Activated naive CD8-positive, alpha-beta T cell (primary cell): ENCODE results near the gene METAP1.
"Not testable (repeated sequence)": the region's sequence is repeated elsewhere in the genome, so short reads cannot be mapped to it uniquely, and the experiment has no call there.

Experiments
- H3K27ac Mint-ChIP-seq: one replicate; pipeline ENCODE4 v1.8.0; 2021; ENCODE audit warnings: mixed read lengths
- H3K27me3 Mint-ChIP-seq: one replicate; pipeline ENCODE4 v1.8.0; 2021; ENCODE audit warnings: mixed read lengths
- H3K36me3 Mint-ChIP-seq: one replicate; pipeline ENCODE4 v1.8.0; 2021; ENCODE audit warnings: mixed read lengths
- H3K4me1 Mint-ChIP-seq: one replicate; pipeline ENCODE4 v1.8.0; 2021; ENCODE audit warnings: low read depth, mixed read lengths
- H3K4me3 Mint-ChIP-seq: one replicate; pipeline ENCODE4 v1.8.0; 2021; ENCODE audit warnings: mild to moderate bottlenecking, mixed read lengths
- H3K9me3 Mint-ChIP-seq: one replicate; pipeline ENCODE4 v1.8.0; 2021; ENCODE audit warnings: low read depth, mixed read lengths

Gene METAP1

DNA sequence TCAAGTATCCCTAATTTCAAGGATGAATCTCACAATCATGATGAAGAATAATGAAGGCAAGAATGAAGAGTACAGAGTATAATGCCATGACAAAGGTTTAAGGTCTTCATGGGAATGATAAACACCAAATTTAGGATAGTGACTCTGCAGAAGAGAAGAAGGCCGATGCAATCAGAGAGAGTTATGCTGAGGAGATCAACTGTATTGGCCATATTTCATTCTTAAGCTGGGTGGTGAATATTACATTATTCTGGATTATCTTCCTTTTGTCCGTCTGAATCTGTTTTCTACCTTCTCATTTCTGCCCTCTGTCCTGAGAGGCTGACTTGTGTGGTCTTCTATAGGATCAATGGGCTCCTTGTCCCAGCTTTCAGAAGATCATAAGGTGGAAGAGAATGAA, 7.8 kb upstream of the METAP1 start:
- H3K36me3 Mint-ChIP-seq, result no peaks in the 10 kb centered on the region

DNA sequence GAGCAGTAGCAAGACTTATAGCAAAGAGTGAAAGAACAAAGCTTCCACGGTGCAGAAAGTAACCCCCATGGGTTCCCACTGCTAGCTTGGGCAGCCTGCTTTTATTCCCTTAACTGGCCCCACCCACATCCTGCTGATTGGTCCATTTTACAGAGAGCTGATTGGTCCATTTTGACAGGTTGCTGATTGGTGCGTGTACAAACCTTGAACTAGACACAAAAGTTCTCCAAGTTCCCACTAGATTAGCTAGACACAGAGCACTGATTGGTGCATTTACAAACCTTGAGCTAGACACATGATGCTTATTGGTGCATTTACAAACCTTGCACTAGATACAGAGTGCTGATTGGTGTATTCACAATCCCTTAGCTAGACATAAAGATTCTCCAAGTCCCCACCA, 2.7 kb upstream of the METAP1 start:
- H3K9me3 Mint-ChIP-seq, H3K27ac Mint-ChIP-seq, H3K36me3 Mint-ChIP-seq, H3K4me3 Mint-ChIP-seq, H3K27me3 Mint-ChIP-seq: not testable (repeated sequence)
- H3K4me1 Mint-ChIP-seq, result peaks cover 21% of the 10 kb centered on the region

More for the DNA sequence above, 7.8 kb upstream of the METAP1 start:
- no peaks in the 10 kb centered on the region for H3K27me3 Mint-ChIP-seq
- no peaks in the 10 kb centered on the region for H3K4me1 Mint-ChIP-seq
- H3K4me3 Mint-ChIP-seq, result no peak overlapping the region
- no peaks in the 10 kb centered on the region for H3K9me3 Mint-ChIP-seq
- no peak overlapping the region for H3K27ac Mint-ChIP-seq

DNA sequence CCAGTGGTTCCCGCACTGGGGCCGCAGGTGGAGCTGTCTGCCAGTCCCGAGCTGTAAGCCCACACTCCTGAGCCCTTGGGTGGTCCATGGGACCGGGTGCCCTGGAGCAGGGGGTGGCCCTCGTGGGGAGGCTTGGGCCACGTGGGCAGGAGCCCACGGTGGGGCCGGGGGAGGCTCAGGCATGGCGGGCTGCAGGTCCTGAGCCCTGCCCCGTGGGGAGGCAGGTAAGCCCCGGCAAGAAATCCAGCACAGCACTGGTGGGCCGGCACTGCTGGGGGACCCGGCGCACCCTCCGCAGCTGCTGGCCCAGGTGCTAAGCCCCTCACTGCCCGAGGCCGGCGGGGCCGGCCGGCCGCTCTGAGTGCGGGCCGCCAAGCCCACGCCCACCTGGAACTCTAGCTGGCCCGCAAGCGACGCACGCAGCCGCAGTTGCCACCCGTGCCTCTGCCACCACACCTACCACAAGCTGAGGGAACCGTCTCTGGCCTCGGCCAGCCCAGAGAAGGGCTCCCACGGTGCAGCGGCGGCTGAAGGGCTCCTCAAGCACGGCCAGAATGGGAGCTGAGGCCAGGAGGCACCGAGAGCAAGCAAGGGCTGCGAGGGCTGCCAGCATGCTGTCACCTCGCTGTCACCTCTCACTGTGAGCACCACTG, 2.0 kb upstream of the METAP1 start:
- H3K4me3 Mint-ChIP-seq, result no peak overlapping the region
- peaks cover 28% of the 10 kb centered on the region for H3K4me1 Mint-ChIP-seq
- no peaks in the 10 kb centered on the region for H3K9me3 Mint-ChIP-seq
- H3K36me3 Mint-ChIP-seq, result no peaks in the 10 kb centered on the region
- no peak overlapping the region for H3K27ac Mint-ChIP-seq
- H3K27me3 Mint-ChIP-seq, result no peaks in the 10 kb centered on the region

GRCh38 chr4:98994474-98995182, 893 bp upstream of the METAP1 start:
- H3K36me3 Mint-ChIP-seq, result peaks cover 2% of the 10 kb centered on the region
- H3K4me3 Mint-ChIP-seq, result peak overlapping the region; percentile 91
- no peaks in the 10 kb centered on the region for H3K9me3 Mint-ChIP-seq
- no peaks in the 10 kb centered on the region for H3K27me3 Mint-ChIP-seq
- peaks cover 32% of the 10 kb centered on the region for H3K4me1 Mint-ChIP-seq
- peak overlapping the region; percentile 97 for H3K27ac Mint-ChIP-seq

DNA sequence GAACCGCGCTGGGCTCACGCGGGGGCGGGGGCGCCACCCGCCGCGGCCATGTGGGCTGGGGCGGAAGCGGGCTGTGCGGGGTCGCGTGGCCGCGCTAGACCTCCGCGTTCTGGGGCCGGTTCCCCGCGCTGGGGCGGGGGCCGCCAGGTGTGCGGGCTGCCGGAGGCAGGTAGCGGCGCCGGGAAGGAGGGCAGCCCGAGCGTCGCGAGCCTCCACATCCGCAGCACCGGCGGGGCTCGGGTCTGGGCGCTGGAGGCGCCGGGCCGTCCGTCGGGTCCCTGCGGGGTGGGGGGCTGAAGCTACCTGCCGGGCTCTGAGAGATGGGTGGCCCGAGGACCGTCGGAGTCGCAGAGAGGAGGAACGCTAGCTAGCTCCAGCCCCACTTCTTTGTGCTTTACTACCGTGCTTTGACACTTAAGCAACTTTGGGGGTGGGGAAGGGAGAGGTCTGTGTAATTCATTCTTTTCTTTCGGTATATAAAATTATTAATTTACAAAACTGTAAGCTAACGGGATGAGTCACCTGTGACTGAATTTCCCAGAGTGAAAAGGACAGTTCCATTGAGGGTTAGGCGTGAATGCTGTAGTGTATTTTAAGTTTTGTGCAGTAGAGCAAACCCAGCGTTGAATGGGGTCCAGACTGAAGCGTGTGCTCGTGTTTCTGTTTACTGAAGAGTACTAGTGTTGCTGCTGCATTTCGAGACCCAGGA, 689 bp downstream of the METAP1 start:
- H3K9me3 Mint-ChIP-seq, result no peaks in the 10 kb centered on the region
- H3K36me3 Mint-ChIP-seq, result peaks cover 2% of the 10 kb centered on the region
- H3K27ac Mint-ChIP-seq, result peak overlapping the region; percentile 86
- H3K27me3 Mint-ChIP-seq, result no peaks in the 10 kb centered on the region
- peaks cover 47% of the 10 kb centered on the region for H3K4me1 Mint-ChIP-seq
- H3K4me3 Mint-ChIP-seq, result peak overlapping the region; percentile 93

- Mint-ChIP-seq H3K4me1 (peaks cover 52% of the 10 kb centered on the region), H3K27ac (peak overlapping the region; percentile 86), H3K27me3 (no peaks in the 10 kb centered on the region), H3K36me3 (peaks cover 2% of the 10 kb centered on the region), H3K4me3 (peak overlapping the region; percentile 93), H3K9me3 (no peaks in the 10 kb centered on the region)
These were observed 1.2 kb downstream of the METAP1 start for GRCh38 chr4:98996765-98997068.

DNA sequence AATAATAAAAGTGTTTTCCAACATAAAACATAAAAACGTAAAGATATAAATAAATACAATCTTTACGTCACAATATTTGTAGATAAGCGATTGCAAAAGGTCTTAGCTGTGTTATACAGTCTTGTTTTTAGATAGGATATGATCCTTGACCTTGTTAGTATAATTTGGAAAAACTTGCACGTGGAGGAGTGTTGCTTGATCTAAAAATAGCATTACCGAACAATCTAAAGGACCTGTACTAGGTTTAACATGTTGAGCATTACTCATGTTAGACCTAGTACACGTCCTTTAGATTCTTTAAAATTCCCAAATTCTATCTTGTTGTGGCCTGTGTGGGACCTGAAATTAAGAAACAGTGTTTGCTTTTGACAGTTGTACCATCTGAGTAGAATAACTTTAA, 1.6 kb downstream of the METAP1 start:
- H3K9me3 Mint-ChIP-seq, result no peaks in the 10 kb centered on the region
- H3K4me1 Mint-ChIP-seq, result peaks cover 56% of the 10 kb centered on the region
- peaks cover 2% of the 10 kb centered on the region for H3K36me3 Mint-ChIP-seq
- H3K27ac Mint-ChIP-seq, result peak overlapping the region; percentile 41
- no peaks in the 10 kb centered on the region for H3K27me3 Mint-ChIP-seq
- peak overlapping the region; percentile 93 for H3K4me3 Mint-ChIP-seq

DNA sequence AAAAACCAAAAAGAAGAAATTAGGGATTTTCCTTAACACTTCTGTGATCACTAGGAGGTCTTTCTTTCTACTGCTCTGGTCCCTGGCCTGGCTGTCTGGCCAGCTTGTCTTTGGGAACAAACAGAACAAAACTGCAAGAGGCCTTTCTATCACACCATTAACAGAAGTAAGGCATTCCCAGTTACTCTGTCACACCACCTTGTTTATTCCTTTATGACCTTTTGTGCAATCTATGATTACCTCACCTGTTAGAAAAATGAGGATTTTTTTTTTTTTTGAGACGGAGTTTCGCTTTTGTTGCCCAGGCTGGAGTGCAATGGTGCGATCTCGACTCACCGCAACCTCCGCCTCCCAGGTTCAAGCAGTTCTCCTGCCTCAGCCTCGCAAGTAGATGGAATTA, 3.0 kb downstream of the METAP1 start:
- Mint-ChIP-seq H3K27ac (no peak overlapping the region), H3K4me1 (peaks cover 67% of the 10 kb centered on the region), H3K4me3 (no peak overlapping the region), H3K27me3 (no peaks in the 10 kb centered on the region), H3K9me3 (no peaks in the 10 kb centered on the region), H3K36me3 (peaks cover 5% of the 10 kb centered on the region)

DNA sequence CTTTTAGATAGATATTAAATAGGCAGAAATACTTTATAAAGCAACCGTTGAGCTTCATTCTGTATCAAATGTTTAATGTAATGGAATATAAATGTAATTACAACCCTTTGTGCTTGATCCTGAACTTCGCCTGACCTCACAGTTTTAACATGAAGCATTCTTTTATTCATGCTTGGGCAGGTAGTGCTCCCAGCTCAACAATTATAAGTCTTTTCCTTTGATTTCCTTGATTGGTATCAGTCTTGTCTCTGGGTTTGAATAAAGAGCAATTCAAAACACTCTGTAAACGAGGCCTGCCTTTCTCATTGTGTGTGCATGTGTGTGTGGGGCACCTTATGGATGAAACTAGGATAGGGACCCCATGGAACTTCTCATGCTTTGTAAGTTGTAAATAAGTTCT, 6.8 kb downstream of the METAP1 start:
- H3K27ac Mint-ChIP-seq, result no peak overlapping the region
- H3K9me3 Mint-ChIP-seq, result no peaks in the 10 kb centered on the region
- peaks cover 75% of the 10 kb centered on the region for H3K4me1 Mint-ChIP-seq
- no peaks in the 10 kb centered on the region for H3K27me3 Mint-ChIP-seq
- H3K36me3 Mint-ChIP-seq, result peaks cover 8% of the 10 kb centered on the region
- H3K4me3 Mint-ChIP-seq, result no peak overlapping the region

DNA sequence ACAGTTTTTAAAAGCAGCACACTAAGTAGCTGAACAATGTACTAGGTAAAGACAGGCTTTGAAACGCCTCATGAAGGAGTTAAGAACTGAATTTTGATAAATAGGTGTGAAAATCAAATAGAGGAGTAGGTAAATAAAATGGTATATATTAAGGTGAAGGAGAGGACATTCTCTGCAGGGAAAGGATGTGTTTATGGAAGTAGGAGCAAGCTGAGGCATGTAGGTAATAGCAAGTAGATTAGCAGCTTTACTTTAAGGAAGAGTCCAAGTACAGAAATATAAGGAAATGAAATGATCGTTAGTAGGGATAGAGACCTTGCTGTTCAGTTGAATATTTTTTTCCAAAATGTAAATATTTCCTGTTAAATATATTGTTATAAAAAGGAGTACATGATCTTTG, 12.5 kb downstream of the METAP1 start:
- Mint-ChIP-seq H3K27ac (no peak overlapping the region), H3K9me3 (peaks cover 5% of the 10 kb centered on the region), H3K27me3 (no peaks in the 10 kb centered on the region), H3K36me3 (peaks cover 25% of the 10 kb centered on the region), H3K4me3 (no peak overlapping the region), H3K4me1 (peaks cover 49% of the 10 kb centered on the region)

DNA sequence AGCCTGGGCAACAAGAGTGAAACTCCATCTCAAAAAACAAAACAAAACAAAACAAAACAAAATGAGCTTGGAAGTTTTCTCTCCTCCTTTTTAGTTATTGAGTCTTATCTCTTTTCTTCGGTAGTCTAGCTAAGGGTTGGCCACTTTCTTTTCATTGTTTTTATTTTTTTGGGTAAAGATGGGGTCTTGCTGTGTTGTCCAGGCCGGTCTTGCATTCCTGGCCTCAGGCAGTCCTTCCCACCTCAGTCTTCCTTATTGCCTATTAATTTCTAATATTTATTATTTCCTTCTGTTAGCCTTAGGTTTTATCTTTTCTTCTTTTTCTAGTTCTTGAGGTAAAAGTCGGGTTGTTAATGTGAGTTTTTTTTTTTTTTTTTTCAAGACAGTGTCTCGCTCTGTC, 16.4 kb downstream of the METAP1 start:
- H3K36me3 Mint-ChIP-seq, result peaks cover 32% of the 10 kb centered on the region

DNA sequence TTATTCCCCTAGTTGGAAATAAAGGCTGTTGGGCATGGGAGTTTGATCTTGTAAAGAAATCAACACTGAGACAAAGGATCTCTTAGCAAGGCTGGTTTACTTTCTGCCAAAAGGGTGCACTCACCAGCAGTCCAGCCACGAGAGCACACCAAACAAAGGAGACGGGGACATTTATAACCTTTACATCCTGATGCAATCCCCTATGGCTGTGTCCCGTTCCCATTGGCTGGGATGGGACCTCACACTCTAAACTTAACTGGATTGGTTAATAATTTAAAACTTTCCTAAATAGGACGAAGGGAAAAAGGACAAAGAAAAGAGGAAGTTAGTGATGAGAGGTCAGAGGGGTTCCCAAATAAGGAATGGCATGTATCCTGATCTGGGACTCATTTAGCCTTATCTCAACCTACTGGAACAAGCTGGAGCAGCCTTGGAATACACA, 17.9 kb downstream of the METAP1 start:
- Mint-ChIP-seq H3K4me3 (no peak overlapping the region), H3K4me1 (peaks cover 36% of the 10 kb centered on the region), H3K36me3 (peaks cover 39% of the 10 kb centered on the region), H3K27me3 (no peaks in the 10 kb centered on the region), H3K9me3 (peaks cover 9% of the 10 kb centered on the region), H3K27ac (no peak overlapping the region)

More for the DNA sequence above, 16.4 kb downstream of the METAP1 start:
- peaks cover 9% of the 10 kb centered on the region for H3K9me3 Mint-ChIP-seq
- H3K4me3 Mint-ChIP-seq, result no peak overlapping the region
- no peak overlapping the region for H3K27ac Mint-ChIP-seq
- no peaks in the 10 kb centered on the region for H3K27me3 Mint-ChIP-seq
- H3K4me1 Mint-ChIP-seq, result peaks cover 44% of the 10 kb centered on the region

- H3K4me1 Mint-ChIP-seq, result peaks cover 36% of the 10 kb centered on the region
- no peaks in the 10 kb centered on the region for H3K27me3 Mint-ChIP-seq
- H3K9me3 Mint-ChIP-seq, result peaks cover 9% of the 10 kb centered on the region
- no peak overlapping the region for H3K27ac Mint-ChIP-seq
- no peak overlapping the region for H3K4me3 Mint-ChIP-seq
- peaks cover 39% of the 10 kb centered on the region for H3K36me3 Mint-ChIP-seq
These were observed 18.5 kb downstream of the METAP1 start for GRCh38 chr4:99013884-99014523.

DNA sequence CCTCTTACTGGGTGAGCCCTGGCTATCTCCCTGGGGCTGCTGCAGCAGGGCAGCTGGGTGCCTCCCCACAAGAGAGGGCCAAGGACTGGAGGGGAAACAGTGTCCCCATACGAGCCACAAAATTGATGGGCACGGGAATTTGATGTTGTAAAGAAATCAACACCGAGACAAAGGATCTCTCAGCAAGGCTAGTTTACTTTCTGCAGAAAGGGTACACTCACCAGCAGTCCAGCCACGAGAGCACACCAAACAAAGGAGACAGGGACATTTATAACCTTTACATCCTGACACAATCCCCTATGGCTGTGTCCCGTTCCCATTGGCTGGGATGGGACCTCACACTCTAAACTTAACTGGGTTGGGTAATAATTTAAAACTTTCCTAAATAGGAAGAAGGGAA, 25.9 kb downstream of the METAP1 start:
- Mint-ChIP-seq H3K27ac (no peak overlapping the region), H3K9me3 (peaks cover 4% of the 10 kb centered on the region), H3K4me1 (peaks cover 41% of the 10 kb centered on the region), H3K36me3 (peaks cover 29% of the 10 kb centered on the region), H3K4me3 (no peak overlapping the region), H3K27me3 (no peaks in the 10 kb centered on the region)

- Mint-ChIP-seq H3K27ac (no peak overlapping the region), H3K4me1 (peaks cover 50% of the 10 kb centered on the region), H3K4me3 (no peak overlapping the region), H3K9me3 (peaks cover 4% of the 10 kb centered on the region), H3K36me3 (peaks cover 29% of the 10 kb centered on the region), H3K27me3 (no peaks in the 10 kb centered on the region)
These were observed 27.0 kb downstream of the METAP1 start for GRCh38 chr4:99022566-99022965.
